AG09309 (cell line): ENCODE data around the gene ATR.
"Not testable (repeated sequence)": the region's sequence is repeated elsewhere in the genome, so short reads cannot be mapped to it uniquely, and the experiment has no call there.

Source experiments
- DNase-seq: peaks from one replicate; pipeline ENCODE4 v3.0.0-alpha.2; 2010; ENCODE audit warnings: low read depth
- H3K4me3 ChIP-seq: 2 replicates; pipeline ENCODE4 v1.5.1; 2011; ENCODE audit warnings: mild to moderate bottlenecking, low read depth, low read length, moderate library complexity; ENCODE audit not compliant: control insufficient read depth
- TF ChIP-seq, protein P1 (sequence below): IDR thresholded peaks from 2 replicates; pipeline ENCODE4 v1.5.1; 2011; ENCODE audit warnings: mild to moderate bottlenecking, low read depth, low read length, inconsistent platforms; ENCODE audit not compliant: insufficient read depth, control insufficient read depth; ENCODE audit errors: missing control alignments

The ATR gene

DNA sequence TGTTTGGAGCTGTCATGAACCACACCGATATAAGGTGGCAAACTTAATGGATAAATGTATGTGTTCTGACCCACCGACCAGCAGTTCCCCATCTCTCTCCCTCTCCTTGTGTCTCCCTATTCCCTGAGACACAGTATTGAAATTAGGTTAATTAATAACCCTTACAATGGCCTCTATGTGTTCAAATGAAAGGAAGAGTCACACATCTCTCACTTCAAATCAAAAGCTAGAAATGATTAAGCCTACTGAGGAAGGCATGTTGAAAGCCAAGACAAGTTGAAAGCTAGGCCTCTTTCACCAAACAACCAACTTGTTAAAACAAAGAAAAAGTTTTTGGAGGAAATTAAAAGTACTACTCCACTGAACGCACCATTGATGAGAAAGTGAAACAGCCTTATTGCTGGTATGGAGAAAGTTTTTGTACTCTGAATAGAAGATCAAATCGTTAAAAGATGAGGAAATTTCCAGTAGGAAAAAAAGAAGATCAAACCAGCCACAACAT lies 15.0 kb downstream of the ATR start:
- DNase-seq = no peak
- H3K4me3 ChIP-seq = no peak overlapping the region
- TF ChIP-seq, protein P1, sequence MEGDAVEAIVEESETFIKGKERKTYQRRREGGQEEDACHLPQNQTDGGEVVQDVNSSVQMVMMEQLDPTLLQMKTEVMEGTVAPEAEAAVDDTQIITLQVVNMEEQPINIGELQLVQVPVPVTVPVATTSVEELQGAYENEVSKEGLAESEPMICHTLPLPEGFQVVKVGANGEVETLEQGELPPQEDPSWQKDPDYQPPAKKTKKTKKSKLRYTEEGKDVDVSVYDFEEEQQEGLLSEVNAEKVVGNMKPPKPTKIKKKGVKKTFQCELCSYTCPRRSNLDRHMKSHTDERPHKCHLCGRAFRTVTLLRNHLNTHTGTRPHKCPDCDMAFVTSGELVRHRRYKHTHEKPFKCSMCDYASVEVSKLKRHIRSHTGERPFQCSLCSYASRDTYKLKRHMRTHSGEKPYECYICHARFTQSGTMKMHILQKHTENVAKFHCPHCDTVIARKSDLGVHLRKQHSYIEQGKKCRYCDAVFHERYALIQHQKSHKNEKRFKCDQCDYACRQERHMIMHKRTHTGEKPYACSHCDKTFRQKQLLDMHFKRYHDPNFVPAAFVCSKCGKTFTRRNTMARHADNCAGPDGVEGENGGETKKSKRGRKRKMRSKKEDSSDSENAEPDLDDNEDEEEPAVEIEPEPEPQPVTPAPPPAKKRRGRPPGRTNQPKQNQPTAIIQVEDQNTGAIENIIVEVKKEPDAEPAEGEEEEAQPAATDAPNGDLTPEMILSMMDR = no peak

DNA sequence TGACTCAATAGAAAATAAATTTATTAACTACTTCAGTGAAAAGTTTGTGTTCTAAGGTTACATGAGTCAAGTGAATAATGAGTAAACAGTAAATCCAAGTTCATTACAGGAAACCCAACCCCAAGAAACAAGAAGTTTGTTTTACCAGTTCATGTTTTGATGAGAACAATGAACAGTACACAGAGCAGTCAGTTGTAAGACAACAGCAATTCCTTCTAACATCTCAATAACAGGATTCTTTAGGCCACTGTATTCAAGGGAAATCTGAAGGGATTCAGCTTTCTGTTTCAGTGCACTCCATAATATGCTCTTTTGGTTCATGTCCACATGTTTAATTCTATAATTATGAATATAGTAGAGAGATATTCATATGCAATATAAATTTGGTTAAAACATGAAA lies 18.4 kb downstream of the ATR start:
- DNase-seq = no peak

DNA sequence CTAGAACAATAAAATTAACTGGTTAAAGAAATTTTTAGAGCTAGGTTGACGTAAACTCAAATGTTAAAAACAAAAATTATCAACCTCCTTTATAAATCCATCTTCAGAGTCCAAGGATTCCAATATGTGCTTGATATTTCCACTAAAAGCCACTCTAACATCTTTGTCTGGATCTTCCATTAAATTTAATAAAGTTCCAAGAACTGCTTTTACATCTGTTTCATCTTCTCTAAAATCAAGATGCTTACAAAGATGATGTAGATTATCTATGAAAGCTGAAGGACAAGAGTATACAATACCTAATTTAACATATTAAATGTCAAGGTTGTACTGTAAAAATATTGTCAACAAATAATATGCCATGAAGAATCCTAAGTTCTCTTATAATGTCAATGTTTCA lies 24.8 kb downstream of the ATR start:
- H3K4me3 ChIP-seq = no peak overlapping the region
- DNase-seq = no peak
- TF ChIP-seq, protein P1 = no peak

More for the DNA sequence above, 18.4 kb downstream of the ATR start:
- TF ChIP-seq, protein P1 = no peak
- no peak overlapping the region for H3K4me3 ChIP-seq

GRCh38 chr3:142552579-142552978 lies 26.0 kb downstream of the ATR start:
- not testable (repeated sequence) for H3K4me3 ChIP-seq, DNase-seq

GRCh38 chr3:142549986-142550385 lies 28.5 kb downstream of the ATR start:
- DNase-seq = no peak
- TF ChIP-seq, protein P1 = no peak
- no peak overlapping the region for H3K4me3 ChIP-seq

- no peak overlapping the region for H3K4me3 ChIP-seq
- DNase-seq = no peak
- TF ChIP-seq, protein P1 = no peak
Observed at GRCh38 chr3:142543307-142543706, 35.2 kb downstream of the ATR start.

- DNase-seq = no peak
- H3K4me3 ChIP-seq = no peak overlapping the region
- TF ChIP-seq, protein P1 = no peak
Observed at GRCh38 chr3:142542054-142542453, 36.5 kb downstream of the ATR start.
